ENCODE measurements around the gene DHX40. TPM values are rescaled to one million over a fixed set of nuclear protein-coding genes. Genes with fewer than 3 reads are reported as not detected.
A peak's percentile ranks its signal among the peaks of the same experiment; 100 is the strongest.
"Not testable (repeated sequence)": the region's sequence is repeated elsewhere in the genome, so short reads cannot be mapped to it uniquely, and the experiment has no call there.

Gene DHX40
- total RNA-seq, 2 donors from 2014 or later, result 18.7 to 26.0 TPM

- no peak overlapping the region for H3K27ac ChIP-seq
- no peak overlapping the region for H3K4me3 ChIP-seq
- H3K27me3 ChIP-seq, result no peaks in the 10 kb centered on the region
- intact Hi-C loops (cut with DNase I), result no loop called here
- ATAC-seq (peak; percentile 76), DNase-seq (peak; percentile 44 to 61 (median 54))
- 22 to 39% methylated on average over 11 to 12 of the region's 12 CpGs for WGBS, 2 donors
- no peaks in the 10 kb centered on the region for H3K9me3 ChIP-seq
- peaks cover 6% of the 10 kb centered on the region for H3K4me1 ChIP-seq
- H3K36me3 ChIP-seq (replicated peaks in 1 of 2; ENCODE audit: insufficient read depth in 1 of 2, low read depth in 2 of 2), result no peaks in the 10 kb centered on the region
- TF ChIP-seq POLR2A (IDR thresholded peaks at IDR 0.05) (no peak), CTCF (IDR thresholded peaks at IDR 0.05) (peak; percentile 71 to 84 (median 77))
These were observed 43.8 kb upstream of the DHX40 start for GRCh38 chr17:59521465-59522126.

- DNase-seq; H3K36me3 ChIP-seq (replicated peaks in 1 of 2; ENCODE audit: insufficient read depth in 1 of 2, low read depth in 2 of 2); H3K27me3 ChIP-seq; H3K4me3 ChIP-seq; H3K9me3 ChIP-seq; H3K4me1 ChIP-seq; H3K27ac ChIP-seq; intact Hi-C loops (cut with DNase I); ATAC-seq: not testable (repeated sequence)
- 67 to 83% methylated on average over 3 of the region's 3 CpGs for WGBS, 2 donors
These were observed 40.5 kb upstream of the DHX40 start for GRCh38 chr17:59524930-59525329.

- ATAC-seq (no peak), DNase-seq (no peak)
- peaks cover 6% of the 10 kb centered on the region for H3K4me1 ChIP-seq
- no peak overlapping the region for H3K4me3 ChIP-seq
- intact Hi-C loops (cut with DNase I), result no loop called here
- no peaks in the 10 kb centered on the region for H3K9me3 ChIP-seq
- TF ChIP-seq CTCF (IDR thresholded peaks at IDR 0.05) (no peak), POLR2A (IDR thresholded peaks at IDR 0.05) (no peak)
- 65 to 75% methylated on average over 2 of the region's 2 CpGs for WGBS, 2 donors
- H3K27me3 ChIP-seq, result no peaks in the 10 kb centered on the region
- no peak overlapping the region for H3K27ac ChIP-seq
- H3K36me3 ChIP-seq (replicated peaks in 1 of 2; ENCODE audit: insufficient read depth in 1 of 2, low read depth in 2 of 2), result no peaks in the 10 kb centered on the region
These were observed 39.7 kb upstream of the DHX40 start for GRCh38 chr17:59525668-59526067.

- Histone ChIP-seq H3K4me1 (peaks cover 3% of the 10 kb centered on the region), H3K27ac (no peak overlapping the region), H3K36me3 (replicated peaks in 1 of 2; ENCODE audit: insufficient read depth in 1 of 2, low read depth in 2 of 2) (no peaks in the 10 kb centered on the region), H3K27me3 (no peaks in the 10 kb centered on the region), H3K9me3 (no peaks in the 10 kb centered on the region), H3K4me3 (no peak overlapping the region)
- intact Hi-C loops (cut with DNase I), result no loop called here
- DNase-seq (no peak), ATAC-seq (no peak)
- 69% methylated on average over 2 of the region's 2 CpGs for WGBS, 2 donors
- TF ChIP-seq POLR2A (IDR thresholded peaks at IDR 0.05), result no peak
- TF ChIP-seq CTCF (IDR thresholded peaks at IDR 0.05), result no peak
These were observed 39.0 kb upstream of the DHX40 start for GRCh38 chr17:59526451-59526850.

- 89 to 95% methylated on average over 6 of the region's 6 CpGs for WGBS, 2 donors
- TF ChIP-seq POLR2A (IDR thresholded peaks at IDR 0.05) (no peak), CTCF (IDR thresholded peaks at IDR 0.05) (no peak)
- no peak for ATAC-seq
- Histone ChIP-seq H3K36me3 (replicated peaks in 1 of 2; ENCODE audit: insufficient read depth in 1 of 2, low read depth in 2 of 2) (no peaks in the 10 kb centered on the region), H3K27me3 (no peaks in the 10 kb centered on the region), H3K27ac (no peak overlapping the region), H3K4me3 (no peak overlapping the region), H3K4me1 (no peaks in the 10 kb centered on the region), H3K9me3 (no peaks in the 10 kb centered on the region)
- intact Hi-C loops (cut with DNase I), result no loop called here
- DNase-seq, result no peak
These were observed 38.0 kb upstream of the DHX40 start for GRCh38 chr17:59527325-59527917.

Data from body of pancreas (tissue), 4 donors.